Stomach (tissue), 4 donors: ENCODE measurements around the gene CYYR1.

Source experiments
- CTCF ChIP-seq, 7 experiments: fragments of 450-650 bp in 4 of 7; fragments of 200-600 bp in 3 of 7; sonication (generic) in 3 of 7; IDR thresholded peaks; one replicate each; pipeline ENCODE4 v1.5.1; 2016 to 2019; ENCODE audit warnings: antibody characterized with exemption in 7 of 7, control low read depth in 2 of 7, mild to moderate bottlenecking in 1 of 7
- EP300 ChIP-seq: sonication (generic); formaldehyde crosslinking; IDR thresholded peaks from one replicate; pipeline ENCODE4 v1.6.1; 2017; ENCODE audit warnings: antibody characterized with exemption
- POLR2A ChIP-seq, 4 donors: fragments of 450-650 bp; IDR thresholded peaks; one replicate each; pipeline ENCODE4 v1.6.1; 2016; ENCODE audit warnings: antibody characterized with exemption in 4 of 4, control low read depth in 2 of 4, mild to moderate bottlenecking in 1 of 4, moderate library complexity in 1 of 4

GRCh38 chr21:26617176-26617575, 44.1 kb upstream of the CYYR1 start:
- no peak for TF ChIP-seq CTCF (IDR thresholded peaks at IDR 0.05)
- TF ChIP-seq POLR2A (IDR thresholded peaks at IDR 0.05) = no peak
- no peak for TF ChIP-seq EP300
